K562 (cell line): ENCODE measurements around the gene CYSRT1. TPM values are rescaled to one million over a fixed set of nuclear protein-coding genes. Genes with fewer than 3 reads are reported as not detected.

ENCODE experiments used
- CEBPG ChIP-seq, 3 experiments: fragments of 200-800 bp in 1 of 3; sonication (Bioruptor generic) in 1 of 3; sonication (generic) in 1 of 3; formaldehyde crosslinking in 1 of 3; IDR thresholded peaks in 2 of 3; conservative IDR thresholded peaks in 1 of 3; 2 replicates each; pipeline versions ENCODE4 v1.6.1 to v1.8.0; 2016 to 2022; ENCODE audit warnings: missing compliant biosample characterization in 2 of 3, missing genetic modification characterization in 2 of 3, mild to moderate bottlenecking in 1 of 3, missing genetic modification reagents in 1 of 3
- DIDO1 ChIP-seq: fragments of 450-650 bp; IDR thresholded peaks from 2 replicates; pipeline ENCODE4 v1.6.1; 2016; ENCODE audit warnings: low read depth, missing biosample characterization, missing genetic modification characterization
- ELF1 ChIP-seq: fragments of 200-800 bp; sonication (Bioruptor generic); IDR thresholded peaks from 2 replicates; pipeline ENCODE4 v1.6.1; 2016; ENCODE audit warnings: missing genetic modification characterization, missing compliant biosample characterization
- ELK1 ChIP-seq: sonication (generic); formaldehyde crosslinking; IDR thresholded peaks from 2 replicates; pipeline ENCODE4 v1.8.1; 2022; ENCODE audit warnings: missing genetic modification reagents
- HBP1 ChIP-seq: fragments of 450-650 bp; formaldehyde crosslinking; IDR thresholded peaks from 2 replicates; pipeline ENCODE4 v1.4.0; 2022; ENCODE audit warnings: missing genetic modification characterization
- KDM5B ChIP-seq: fragments of 200-600 bp; sonication (generic); IDR thresholded peaks from 2 replicates; pipeline ENCODE4 v1.6.1; 2012; ENCODE audit warnings: low read depth, mild to moderate bottlenecking, moderate library complexity, low read length, control low read depth, inconsistent platforms; ENCODE audit not compliant: insufficient replicate concordance
- MLX ChIP-seq, 2 experiments: fragments of 450-650 bp in 1 of 2; sonication (generic) in 1 of 2; formaldehyde crosslinking; conservative IDR thresholded peaks; 2 replicates each; pipeline versions ENCODE4 v1.4.0 to v1.8.1; 2020 to 2022; ENCODE audit warnings: mild to moderate bottlenecking in 1 of 2, missing genetic modification reagents in 1 of 2
- NCOA6 ChIP-seq: fragments of 450-650 bp; IDR thresholded peaks from 2 replicates; pipeline ENCODE4 v1.6.1; 2017; ENCODE audit warnings: mild to moderate bottlenecking
- POLR2AphosphoS2 ChIP-seq: IDR thresholded peaks from 2 replicates; pipeline ENCODE4 v1.6.1; 2012; ENCODE audit warnings: low read length, improper control_type of control experiment
- SOX6 ChIP-seq: fragments of 450-650 bp; IDR thresholded peaks from 2 replicates; pipeline ENCODE4 v1.6.1; 2014; ENCODE audit warnings: mild to moderate bottlenecking
- THAP12 ChIP-seq: fragments of 250-450 bp; sonication (Bioruptor Pico); IDR thresholded peaks from 2 replicates; pipeline ENCODE4 v1.9.0; 2021; ENCODE audit warnings: mild to moderate bottlenecking, inconsistent platforms
- ZC3H4 ChIP-seq: sonication (generic); formaldehyde crosslinking; IDR thresholded peaks from 2 replicates; pipeline ENCODE4 v1.9.0; 2021; ENCODE audit warnings: missing genetic modification reagents, borderline replicate concordance
- ZHX1 ChIP-seq: fragments of 150-350 bp; conservative IDR thresholded peaks from 2 replicates; pipeline ENCODE4 v1.6.1; 2014; ENCODE audit warnings: low read length
- ZNF707 ChIP-seq: fragments of 250-450 bp; sonication (Bioruptor Pico); conservative IDR thresholded peaks from 2 replicates; pipeline ENCODE4 v1.8.0; 2022; ENCODE audit warnings: inconsistent platforms, mild to moderate bottlenecking, moderate library complexity
- ZNF764 ChIP-seq: fragments of 250-450 bp; sonication (Bioruptor Pico); IDR thresholded peaks from 2 replicates; pipeline ENCODE4 v1.4.0; 2020; ENCODE audit warnings: low read depth, mild to moderate bottlenecking, moderate library complexity
- ZZZ3 ChIP-seq: fragments of 450-650 bp; IDR thresholded peaks from 2 replicates; pipeline ENCODE4 v1.6.1; 2016; ENCODE audit warnings: antibody characterized with exemption, mild to moderate bottlenecking, moderate library complexity
- polyA plus RNA-seq, 8 experiments: library from polyadenylated mRNA; depleted of rRNA in 4 of 8; stranded (reverse) in 5 of 8; unstranded in 3 of 8; fragments of >200 nt; fragmentation: Nextera tagmentation in 2 of 8; fragmentation: Illumina TruSeq in 1 of 8; extraction: Ambion mirVana in 2 of 8; extraction: Trizol in 1 of 8; gene quantifications; 2 replicates each; pipeline versions ENCODE4 v1.2.1 to v1.2.3, GENCODE V29; 2011 to 2014; ENCODE audit warnings: inconsistent platforms in 1 of 8, missing spikeins in 1 of 8
- total RNA-seq, 7 experiments: library from RNA; depleted of rRNA in 6 of 7; stranded (reverse); fragments of >200 nt in 6 of 7; fragmentation: Illumina TruSeq in 2 of 7; extraction: Trizol in 2 of 7; gene quantifications; 2 replicates each; pipeline versions ENCODE4 v1.2.1 to v1.2.3, GENCODE V29; 2011 to 2021; ENCODE audit warnings: low replicate concordance in 1 of 7

CYSRT1 gene
- total and polyA plus RNA-seq, 9 of the 15 experiments (the other 6 are each of a cell fraction or from before 2014, with no cell fraction given) = 0.04 to 1.4 (median 0.42) TPM; not detected in 3

- TF ChIP-seq ZNF707 (CRISPR knock-in tag) (no peak), THAP12 (no peak), ZZZ3 (no peak), HBP1 (peak; percentile 78), ELK1 (CRISPR knock-in tag) (no peak), SOX6 (no peak), ZHX1 (no peak), ZNF764 (CRISPR knock-in tag) (no peak), DIDO1 (tag) (no peak), CEBPG (CRISPR knock-in tag; IDR thresholded peaks at IDR 0.05) (no peak), CEBPG (tag; conservative IDR thresholded peaks at IDR 0.05 in 1 of 2, IDR thresholded peaks at IDR 0.05 in 1 of 2) (no peak), POLR2AphosphoS2 (peak; percentile 96; the same call in 1 of the 2 replicates), NCOA6 (no peak), MLX (CRISPR knock-in tag; conservative IDR thresholded peaks at IDR 0.05) (0 out of 4 replicates have a peak, but pooled peaks of 1 of the 2 experiments have one; percentile 72), KDM5B (peak; percentile 75), ELF1 (tag) (no peak), ZC3H4 (no peak; the same call in 1 of the 2 replicates)
These were observed 18.9 kb downstream of the CYSRT1 start (continued) for GRCh38 chr9:137243626-137244485.
